Colonic mucosa (tissue), 4 donors: ENCODE results near the gene LSP1. TPM values are rescaled to one million over a fixed set of nuclear protein-coding genes. Genes with fewer than 3 reads are reported as not detected.

Experiments used
- DNase-seq: peaks from one replicate; pipeline ENCODE4 v3.0.0-alpha.2; 2020
- H3K27ac ChIP-seq: fragments of 200-600 bp; one replicate; pipeline ENCODE4 v1.8.0; 2021
- H3K27me3 ChIP-seq: fragments of 200-600 bp; one replicate; pipeline ENCODE4 v1.8.0; 2021
- H3K36me3 ChIP-seq: fragments of 200-600 bp; one replicate; pipeline ENCODE4 v1.8.0; 2021
- H3K4me1 ChIP-seq: fragments of 200-600 bp; one replicate; pipeline ENCODE4 v1.8.0; 2021; ENCODE audit warnings: mild to moderate bottlenecking
- H3K4me3 ChIP-seq: fragments of 200-600 bp; one replicate; pipeline ENCODE4 v1.8.0; 2021
- H3K9ac ChIP-seq, 2 donors: one replicate each; pipeline ENCODE4 v1.7.0; 2013; ENCODE audit warnings: control low read depth in 2 of 2, low read depth in 2 of 2, low read length in 2 of 2
- H3K9me3 ChIP-seq: fragments of 200-600 bp; one replicate; pipeline ENCODE4 v1.8.0; 2021
- intact Hi-C: fragments of 100-400 bp; cut with DNase I; formaldehyde crosslinking; loops from one replicate; pipeline ENCODE4 v1.14.1; 2022
- total RNA-seq, 2 donors: library from RNA; stranded (reverse); fragmentation: NEBNext Ultra II Directional in 1 of 2; extraction: Animal tissue kit (Norgen Biotek cat#: 25700) in 1 of 2; gene quantifications; one replicate each; pipeline ENCODE4 v1.2.1, GENCODE V29; 2021
- TF ChIP-seq, protein P1 (sequence below): fragments of 200-600 bp; IDR thresholded peaks from one replicate; pipeline ENCODE4 v1.8.0; 2022; ENCODE audit warnings: antibody characterized with exemption, mild to moderate bottlenecking
- donor health status: healthy.
- donor health status: DM: no; HTN: no; CAD: no.
- donor health status: DM: no; HTN: no; CAD: no.

Gene LSP1
- total RNA-seq, 2 donors from 2014 or later: 18.9 to 23.0 TPM

DNA sequence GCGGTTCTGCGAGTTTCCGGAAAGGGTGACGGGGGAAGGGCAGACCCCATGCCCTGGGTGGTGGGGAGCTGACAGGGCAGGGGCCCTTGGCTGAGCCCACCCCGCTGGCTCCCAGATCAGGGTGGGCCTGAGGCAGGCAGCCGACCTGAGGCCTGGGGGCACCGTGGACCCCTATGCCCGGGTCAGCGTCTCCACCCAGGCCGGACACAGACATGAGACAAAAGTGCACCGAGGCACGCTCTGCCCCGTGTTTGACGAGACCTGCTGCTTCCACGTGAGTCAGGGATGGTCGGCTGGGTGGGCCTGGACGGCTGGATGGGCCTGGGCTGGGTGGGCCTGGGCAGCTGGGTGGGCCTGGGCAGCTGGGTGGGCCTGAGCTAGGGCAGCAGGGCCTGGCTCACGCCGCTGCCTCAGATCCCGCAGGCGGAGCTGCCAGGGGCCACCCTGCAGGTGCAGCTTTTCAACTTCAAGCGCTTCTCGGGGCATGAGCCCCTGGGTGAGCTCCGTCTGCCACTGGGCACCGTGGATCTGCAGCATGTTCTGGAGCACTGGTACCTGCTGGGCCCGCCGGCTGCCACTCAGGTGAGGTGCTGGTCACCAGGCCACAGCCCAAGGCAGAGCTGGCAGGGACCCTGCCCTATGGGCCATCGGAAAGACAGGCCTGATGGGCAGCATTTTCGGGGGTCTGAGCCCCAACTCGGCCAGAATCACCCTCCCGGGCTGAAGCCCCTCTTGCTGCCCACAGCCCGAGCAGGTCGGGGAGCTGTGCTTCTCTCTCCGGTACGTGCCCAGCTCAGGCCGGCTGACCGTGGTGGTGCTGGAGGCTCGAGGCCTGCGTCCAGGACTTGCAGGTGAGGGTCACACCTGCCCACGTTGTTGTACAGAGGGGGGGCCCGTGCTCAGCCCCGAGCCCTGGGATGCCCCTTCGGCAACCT lies 16.6 kb upstream of the LSP1 start:
- intact Hi-C loops: loop anchor here (5.0 kb wide), 1 partner anchor 316 kb away; no protein-coding TSS in a partner anchor
- no peaks in the 10 kb centered on the region for H3K36me3 ChIP-seq
- no peak overlapping the region for H3K27ac ChIP-seq
- peaks cover 25% of the 10 kb centered on the region for H3K4me1 ChIP-seq
- no peak overlapping the region for H3K9ac ChIP-seq
- H3K4me3 ChIP-seq: no peak overlapping the region
- no peaks in the 10 kb centered on the region for H3K9me3 ChIP-seq
- DNase-seq: no peak
- no peaks in the 10 kb centered on the region for H3K27me3 ChIP-seq
- TF ChIP-seq, protein P1, sequence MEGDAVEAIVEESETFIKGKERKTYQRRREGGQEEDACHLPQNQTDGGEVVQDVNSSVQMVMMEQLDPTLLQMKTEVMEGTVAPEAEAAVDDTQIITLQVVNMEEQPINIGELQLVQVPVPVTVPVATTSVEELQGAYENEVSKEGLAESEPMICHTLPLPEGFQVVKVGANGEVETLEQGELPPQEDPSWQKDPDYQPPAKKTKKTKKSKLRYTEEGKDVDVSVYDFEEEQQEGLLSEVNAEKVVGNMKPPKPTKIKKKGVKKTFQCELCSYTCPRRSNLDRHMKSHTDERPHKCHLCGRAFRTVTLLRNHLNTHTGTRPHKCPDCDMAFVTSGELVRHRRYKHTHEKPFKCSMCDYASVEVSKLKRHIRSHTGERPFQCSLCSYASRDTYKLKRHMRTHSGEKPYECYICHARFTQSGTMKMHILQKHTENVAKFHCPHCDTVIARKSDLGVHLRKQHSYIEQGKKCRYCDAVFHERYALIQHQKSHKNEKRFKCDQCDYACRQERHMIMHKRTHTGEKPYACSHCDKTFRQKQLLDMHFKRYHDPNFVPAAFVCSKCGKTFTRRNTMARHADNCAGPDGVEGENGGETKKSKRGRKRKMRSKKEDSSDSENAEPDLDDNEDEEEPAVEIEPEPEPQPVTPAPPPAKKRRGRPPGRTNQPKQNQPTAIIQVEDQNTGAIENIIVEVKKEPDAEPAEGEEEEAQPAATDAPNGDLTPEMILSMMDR: no peak

DNA sequence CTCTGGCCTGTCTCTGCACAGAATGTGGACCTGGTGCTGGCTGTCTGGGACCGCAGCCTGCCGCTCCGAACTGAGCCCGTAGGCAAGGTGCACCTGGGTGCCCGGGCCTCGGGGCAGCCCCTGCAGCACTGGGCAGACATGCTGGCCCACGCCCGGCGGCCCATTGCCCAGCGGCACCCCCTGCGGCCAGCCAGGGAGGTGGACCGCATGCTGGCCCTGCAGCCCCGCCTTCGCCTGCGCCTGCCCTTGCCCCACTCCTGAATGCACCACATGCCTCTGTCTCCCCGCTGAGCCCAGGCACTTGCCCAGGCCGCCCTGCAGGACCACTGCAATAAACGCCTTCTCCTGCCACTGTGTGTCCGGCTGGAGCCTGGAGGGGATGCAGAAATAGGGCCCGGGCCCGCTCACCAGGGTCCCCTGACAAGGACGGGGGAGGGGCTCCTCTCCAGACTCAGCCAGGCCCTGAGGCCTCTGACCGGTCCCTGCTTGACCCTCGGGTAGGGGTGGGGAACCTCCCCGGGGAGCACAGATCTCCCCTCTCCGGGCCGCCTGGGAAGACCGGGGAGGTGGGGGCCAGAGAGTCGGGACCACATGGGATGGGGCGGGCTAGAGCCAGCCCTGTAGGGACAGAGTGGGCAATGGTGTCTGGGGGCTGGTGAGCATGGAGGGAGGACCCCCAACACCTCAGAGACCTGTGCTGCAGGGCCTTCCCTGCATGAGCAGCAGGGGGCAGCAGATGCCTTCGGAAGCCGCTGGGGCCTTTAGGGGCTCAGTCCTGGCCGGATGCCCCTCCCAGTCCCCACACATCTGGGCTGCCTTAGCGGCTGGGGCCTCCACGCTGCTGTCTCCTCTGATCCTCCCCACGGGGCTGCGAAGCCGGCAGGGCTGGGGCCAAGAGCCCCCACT lies 15.5 kb upstream of the LSP1 start:
- intact Hi-C loops: loop anchor here (5.0 kb wide), 1 partner anchor 315 kb away; no protein-coding TSS in a partner anchor
- H3K27ac ChIP-seq: no peak overlapping the region
- H3K4me1 ChIP-seq: peaks cover 14% of the 10 kb centered on the region

GRCh38 chr11:1838077-1838425 lies 14.8 kb upstream of the LSP1 start:
- Histone ChIP-seq H3K4me1 (peaks cover 9% of the 10 kb centered on the region), H3K9ac (peak overlapping the region in 1 of 2 donors; percentile 14), H3K4me3 (no peak overlapping the region), H3K27me3 (no peaks in the 10 kb centered on the region), H3K36me3 (no peaks in the 10 kb centered on the region), H3K9me3 (no peaks in the 10 kb centered on the region), H3K27ac (no peak overlapping the region)
- intact Hi-C loops: loop anchor here (5.0 kb wide), 1 partner anchor 314 kb away; no protein-coding TSS in a partner anchor
- DNase-seq: no peak
- TF ChIP-seq, protein P1: no peak

More for the DNA sequence above, 15.5 kb upstream of the LSP1 start:
- peak; percentile 64 for DNase-seq
- peak overlapping the region in 1 of 2 donors; percentile 14 for H3K9ac ChIP-seq
- H3K27me3 ChIP-seq: no peaks in the 10 kb centered on the region
- no peaks in the 10 kb centered on the region for H3K36me3 ChIP-seq
- TF ChIP-seq, protein P1: peak; percentile 88
- H3K9me3 ChIP-seq: no peaks in the 10 kb centered on the region
- H3K4me3 ChIP-seq: no peak overlapping the region

DNA sequence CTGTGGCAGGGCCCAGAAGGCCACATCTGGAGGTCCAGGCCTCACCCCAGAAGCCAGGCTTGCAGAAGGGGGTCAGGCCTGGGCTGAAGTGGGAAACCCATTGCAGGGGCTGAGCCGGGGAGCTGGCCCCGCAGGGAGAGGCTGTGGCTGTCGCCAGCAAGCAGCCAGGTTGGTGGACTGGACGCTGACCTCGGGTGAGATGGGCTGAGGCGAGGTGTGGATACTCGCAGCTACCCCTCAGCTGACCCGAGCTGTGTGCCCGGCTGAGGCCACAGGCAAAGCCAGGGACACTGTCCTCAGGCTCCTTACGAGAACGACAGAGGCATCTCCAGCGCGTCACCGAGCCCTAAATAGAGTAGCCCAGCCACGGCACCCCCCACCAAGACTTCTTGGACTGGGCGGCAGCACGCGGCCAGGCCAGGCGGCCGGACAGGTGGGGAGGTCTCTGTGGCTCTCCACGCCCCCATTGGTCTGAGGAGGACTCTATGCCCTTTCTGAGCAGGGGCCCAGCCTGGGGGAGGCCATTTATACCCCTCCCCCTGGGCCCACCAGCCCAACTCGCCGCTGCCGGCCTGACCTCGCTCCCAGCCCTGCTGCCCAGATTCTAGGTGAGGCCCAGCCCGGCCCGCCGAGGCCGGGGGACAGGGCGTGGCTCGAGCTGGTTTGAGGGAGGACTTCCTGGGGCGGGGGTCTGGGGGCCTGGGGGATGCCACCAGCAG lies 14.3 kb upstream of the LSP1 start, which contains the start of gene TNNI2:
TSS of gene TNNI2 (plus strand) at position 556 of the 719 bp plus-strand sequence. CDS start 716 bp downstream, outside the sequence.
- Histone ChIP-seq H3K9me3 (no peaks in the 10 kb centered on the region), H3K9ac (peak within 1 kb of the TSS in 1 of 2 donors; percentile 14), H3K27ac (no peak within 1 kb of the TSS), H3K4me1 (peaks cover 7% of the 10 kb centered on the region), H3K27me3 (no peaks in the 10 kb centered on the region), H3K4me3 (no peak within 1 kb of the TSS), H3K36me3 (no peaks in the 10 kb centered on the region)
- intact Hi-C loops: loop anchor here (5.0 kb wide), 1 partner anchor 314 kb away; no protein-coding TSS in a partner anchor
- TF ChIP-seq, protein P1: no peak
- DNase-seq: no peak
